Caco-2 (cell line): ENCODE results near the gene KLC3. TPM values are rescaled to one million over a fixed set of nuclear protein-coding genes. Genes with fewer than 3 reads are reported as not detected.
"Not testable (repeated sequence)": the region's sequence is repeated elsewhere in the genome, so short reads cannot be mapped to it uniquely, and the experiment has no call there.

Source experiments
- BruUV-seq: library from RNA; stranded (reverse); fragments of 400-500 nt; replicated peaks from 2 replicates; lab custom pipeline; 2021; lab: Mats Ljungman, UMichigan
- CTCF ChIA-PET: fragments of 300-600 bp; sonication (Branson Sonifier 250); formaldehyde crosslinking; loops from one replicate; lab custom pipeline; 2022; ENCODE audit warnings: antibody characterized with exemption; lab: Charles Lee
- POLR2A ChIA-PET: fragments of 300-600 bp; sonication (Branson Sonifier 250); formaldehyde crosslinking; loops from one replicate; lab custom pipeline; 2022; ENCODE audit warnings: antibody characterized with exemption; lab: Charles Lee
- DNase-seq, 2 experiments: peaks; one replicate each; pipeline versions ENCODE4 v3.0.0 to v3.0.0-alpha.2; 2020 to 2022
- H3K27me3 ChIP-seq: replicated peaks from 2 replicates; pipeline ENCODE4 v1.6.0; 2011; ENCODE audit warnings: low read length; ENCODE audit not compliant: control insufficient read depth, insufficient read depth
- H3K36me3 ChIP-seq: 2 replicates; pipeline ENCODE4 v1.5.1; 2011; ENCODE audit warnings: low read length; ENCODE audit not compliant: control insufficient read depth, insufficient read depth
- H3K4me1 ChIP-seq: fragments of 250-450 bp; sonication (Bioruptor Pico); 2 replicates; pipeline ENCODE4 v1.5.1; 2020; ENCODE audit warnings: mild to moderate bottlenecking
- H3K4me3 ChIP-seq: 2 replicates; pipeline ENCODE4 v1.5.1; 2011; ENCODE audit warnings: low read depth, mild to moderate bottlenecking, control low read depth, low read length
- H3K9me3 ChIP-seq: fragments of 250-450 bp; sonication (Bioruptor Pico); 2 replicates; pipeline ENCODE4 v1.5.1; 2020; ENCODE audit warnings: mild to moderate bottlenecking, moderate library complexity
- H3K27ac Mint-ChIP-seq: one replicate; pipeline ENCODE4 v1.8.0; 2022; ENCODE audit warnings: mixed read lengths; ENCODE audit not compliant: unreplicated experiment
- H3K27me3 Mint-ChIP-seq: one replicate; pipeline ENCODE4 v1.8.0; 2022; ENCODE audit warnings: mixed read lengths; ENCODE audit not compliant: insufficient read depth, unreplicated experiment
- H3K36me3 Mint-ChIP-seq: one replicate; pipeline ENCODE4 v1.8.0; 2022; ENCODE audit warnings: mild to moderate bottlenecking, mixed read lengths; ENCODE audit not compliant: insufficient read depth, unreplicated experiment
- H3K4me1 Mint-ChIP-seq: one replicate; pipeline ENCODE4 v1.8.0; 2022; ENCODE audit warnings: low read depth, mixed read lengths; ENCODE audit not compliant: unreplicated experiment
- H3K4me3 Mint-ChIP-seq: one replicate; pipeline ENCODE4 v1.8.0; 2022; ENCODE audit warnings: mild to moderate bottlenecking, moderate library complexity, mixed read lengths; ENCODE audit not compliant: unreplicated experiment
- H3K9me3 Mint-ChIP-seq: one replicate; pipeline ENCODE4 v1.8.0; 2022; ENCODE audit warnings: mixed read lengths; ENCODE audit not compliant: unreplicated experiment
- CTCF ChIP-seq, 2 experiments: fragments of 200-600 bp in 1 of 2; IDR thresholded peaks; 1 replicate in 1 of 2; 2 replicates in 1 of 2; pipeline versions ENCODE4 v1.5.1 to v1.8.0; 2011 to 2022; ENCODE audit warnings: antibody characterized with exemption in 1 of 2, control low read depth in 1 of 2, inconsistent platforms in 1 of 2, low read depth in 1 of 2, low read length in 1 of 2, mild to moderate bottlenecking in 1 of 2, moderate library complexity in 1 of 2; ENCODE audit not compliant: insufficient read depth in 1 of 2, severe bottlenecking in 1 of 2, unreplicated experiment in 1 of 2
- intact Hi-C: fragments of 100-400 bp; cut with micrococcal nuclease; formaldehyde crosslinking; loops from one replicate; pipeline ENCODE4 v1.10.0; 2022; ENCODE audit not compliant: unreplicated experiment
- total RNA-seq: library from RNA; stranded (reverse); gene quantifications from 2 replicates; pipeline ENCODE4 v1.2.3, GENCODE V29; 2022

KLC3 gene
- total RNA-seq, 1 experiment from 2014 or later: 10.2 TPM

DNA sequence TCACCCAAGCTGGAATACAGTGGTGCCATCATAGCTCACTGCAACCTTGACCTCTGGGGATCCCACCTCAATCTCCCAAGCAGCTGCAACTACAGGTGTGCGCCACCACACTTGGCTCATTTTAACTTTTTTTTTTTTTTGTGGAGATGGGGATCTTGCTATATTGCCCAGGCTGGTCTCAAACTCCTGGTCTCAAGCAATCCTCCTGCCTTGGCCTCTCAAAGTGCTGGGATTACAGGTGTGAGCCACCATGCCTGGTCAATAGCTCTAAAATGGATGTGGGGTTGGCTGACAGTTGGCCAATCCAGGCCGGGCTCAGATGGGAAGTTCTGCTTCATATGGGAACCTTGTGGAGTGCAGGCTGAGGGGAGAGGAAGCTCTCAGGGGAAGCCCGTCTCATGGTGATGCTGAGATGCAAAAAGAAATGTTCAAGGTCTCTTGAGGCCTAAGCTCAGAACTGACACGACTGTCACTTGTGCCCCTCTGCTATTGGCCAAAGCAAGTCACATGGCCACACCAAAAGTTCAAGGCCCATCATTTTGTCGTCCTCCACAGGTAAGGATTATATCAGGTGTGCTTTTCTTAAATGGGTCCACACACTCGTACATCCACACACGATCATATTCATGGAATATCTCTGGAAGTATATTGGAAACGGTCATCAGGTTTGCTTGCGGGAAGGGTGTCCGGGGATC is 6.8 kb upstream of the KLC3 start:
- POLR2A ChIA-PET: interaction anchor here (0.6 kb wide), 1 partner anchor 288 kb away, joined by 4 read pairs; no protein-coding TSS in a partner anchor
- DNase-seq: no peak
- Histone ChIP-seq H3K27me3 (no peaks in the 10 kb centered on the region), H3K4me1 (no peaks in the 10 kb centered on the region), H3K36me3 (no peaks in the 10 kb centered on the region), H3K9me3 (no peaks in the 10 kb centered on the region), H3K4me3 (no peak overlapping the region)
- Mint-ChIP-seq H3K27ac (no peak overlapping the region), H3K27me3 (no peaks in the 10 kb centered on the region), H3K36me3 (no peaks in the 10 kb centered on the region), H3K9me3 (no peaks in the 10 kb centered on the region), H3K4me1 (no peaks in the 10 kb centered on the region), H3K4me3 (no peak overlapping the region)
- BruUV-seq: no TSS peak
- CTCF ChIA-PET: interaction anchor here (0.7 to 1.0 kb wide), 2 partner anchors 78 to 133 kb away, joined by 3 read pairs; no protein-coding TSS in a partner anchor
- intact Hi-C loops: no loop called here
- no peak for TF ChIP-seq CTCF (IDR thresholded peaks at IDR 0.05; ENCODE audit: insufficient read depth in 1 of 2, low read depth in 1 of 2, low read length in 1 of 2, severe bottlenecking in 1 of 2, unreplicated experiment in 1 of 2)

GRCh38 chr19:45334881-45335280 is 5.7 kb upstream of the KLC3 start:
- H3K9me3 Mint-ChIP-seq, H3K36me3 Mint-ChIP-seq, H3K27me3 Mint-ChIP-seq, CTCF ChIA-PET, H3K36me3 ChIP-seq, H3K4me3 Mint-ChIP-seq, DNase-seq, H3K9me3 ChIP-seq, H3K4me1 Mint-ChIP-seq, H3K27me3 ChIP-seq, H3K4me1 ChIP-seq, H3K4me3 ChIP-seq, BruUV-seq, H3K27ac Mint-ChIP-seq: not testable (repeated sequence)
- POLR2A ChIA-PET: interaction anchor here (0.7 kb wide), 1 partner anchor 34 kb away, joined by 9 read pairs; no protein-coding TSS in a partner anchor
- intact Hi-C loops: loop anchor here (5.0 kb wide), 1 partner anchor 83 kb away; the partner anchor contains the start of gene MARK4

DNA sequence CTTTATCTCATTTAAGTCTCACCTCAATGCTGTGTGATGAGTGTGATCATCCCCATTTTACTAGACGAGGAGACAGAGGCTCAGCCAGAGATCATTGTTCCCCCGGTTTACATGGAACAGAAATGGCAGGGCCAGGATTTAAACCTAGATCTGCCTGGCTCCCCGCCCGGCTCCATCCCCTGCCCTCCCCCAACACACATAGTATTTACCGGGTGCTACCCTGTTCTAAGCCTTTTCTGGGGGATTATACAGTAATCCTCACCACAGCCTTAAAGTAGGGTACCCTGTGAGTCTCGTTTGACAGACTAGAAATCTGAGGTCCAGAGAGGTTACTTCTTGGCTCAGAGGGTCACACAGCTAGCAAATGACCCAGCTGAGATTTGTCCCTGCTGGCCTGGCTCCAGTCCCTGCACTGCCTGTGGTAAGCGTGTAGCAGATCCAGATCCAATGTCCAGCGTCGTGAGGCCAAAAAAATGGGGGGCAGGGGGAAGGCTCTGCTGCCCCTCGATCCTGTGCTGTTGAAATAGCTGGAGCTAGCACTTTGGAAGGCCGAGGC is 3.8 kb upstream of the KLC3 start:
- no peak overlapping the region for H3K4me3 ChIP-seq
- intact Hi-C loops: loop anchor here (5.0 kb wide), 1 partner anchor 84 kb away; the partner anchor contains the start of gene MARK4
- BruUV-seq: no TSS peak
- H3K36me3 Mint-ChIP-seq: no peaks in the 10 kb centered on the region
- H3K36me3 ChIP-seq: no peaks in the 10 kb centered on the region
- no peaks in the 10 kb centered on the region for H3K4me1 ChIP-seq
- CTCF ChIA-PET: no interaction called here
- no peak for DNase-seq
- no peak overlapping the region for H3K27ac Mint-ChIP-seq
- H3K4me1 Mint-ChIP-seq: no peaks in the 10 kb centered on the region
- no peak overlapping the region for H3K4me3 Mint-ChIP-seq
- H3K9me3 ChIP-seq: no peaks in the 10 kb centered on the region
- TF ChIP-seq CTCF (IDR thresholded peaks at IDR 0.05; ENCODE audit: insufficient read depth in 1 of 2, low read depth in 1 of 2, low read length in 1 of 2, severe bottlenecking in 1 of 2, unreplicated experiment in 1 of 2): no peak
- H3K9me3 Mint-ChIP-seq: no peaks in the 10 kb centered on the region
- POLR2A ChIA-PET: no interaction called here
- no peaks in the 10 kb centered on the region for H3K27me3 Mint-ChIP-seq
- H3K27me3 ChIP-seq: no peaks in the 10 kb centered on the region
